HK-2 (cell line): ENCODE data around the gene RAPSN.

Experiments
- DNase-seq: peaks from one replicate; pipeline ENCODE4 v3.0.0-alpha.2; 2018; ENCODE audit not compliant: unreplicated experiment

Gene RAPSN

DNA sequence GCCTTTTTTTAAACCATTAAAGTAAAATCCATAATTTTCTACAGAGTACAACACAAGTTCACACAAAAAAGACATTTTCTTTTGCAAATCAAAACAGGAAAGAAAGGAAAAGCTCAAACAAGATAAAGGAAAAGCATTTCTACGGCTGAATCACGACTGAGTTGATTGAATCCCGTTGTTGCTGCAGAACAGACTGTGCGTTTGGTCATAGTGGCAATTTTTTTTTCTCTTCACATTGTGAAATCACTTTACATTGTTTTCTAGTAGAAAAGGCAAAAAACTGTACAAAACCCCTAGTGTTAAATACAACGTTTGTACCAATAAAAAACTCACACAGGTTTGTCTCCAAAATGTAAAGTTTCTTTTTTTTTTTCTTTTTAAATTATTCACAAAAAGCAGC, 17.3 kb upstream of the RAPSN start:
- DNase-seq: no peak

GRCh38 chr11:47464483-47464882, 15.5 kb upstream of the RAPSN start:
- no peak for DNase-seq

GRCh38 chr11:47461876-47462275, 12.9 kb upstream of the RAPSN start:
- no peak for DNase-seq

GRCh38 chr11:47460571-47461235, 11.8 kb upstream of the RAPSN start:
- no peak for DNase-seq

- peak; percentile 40 for DNase-seq
These were observed 5.3 kb upstream of the RAPSN start for GRCh38 chr11:47454258-47454671.

DNA sequence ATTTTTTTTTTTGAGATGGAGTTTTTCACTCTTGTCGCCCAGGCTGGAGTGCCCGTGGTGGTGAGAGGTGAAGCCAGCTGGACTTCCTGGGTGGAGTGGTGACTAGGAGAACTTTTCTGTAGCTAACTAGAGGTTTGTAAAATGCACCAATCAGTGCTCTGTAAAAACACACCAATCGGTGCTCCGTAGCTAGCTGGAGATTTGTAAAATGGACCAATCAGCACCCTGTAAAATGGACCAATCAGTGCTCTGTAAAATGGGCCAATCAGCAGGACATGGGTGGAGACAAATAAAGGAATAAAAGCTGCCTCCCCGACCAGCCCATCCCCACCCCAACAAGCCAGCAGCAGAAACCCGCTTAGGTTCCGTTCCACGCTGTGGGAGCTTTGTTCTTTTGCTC, 4.4 kb upstream of the RAPSN start:
- DNase-seq: no peak

DNA sequence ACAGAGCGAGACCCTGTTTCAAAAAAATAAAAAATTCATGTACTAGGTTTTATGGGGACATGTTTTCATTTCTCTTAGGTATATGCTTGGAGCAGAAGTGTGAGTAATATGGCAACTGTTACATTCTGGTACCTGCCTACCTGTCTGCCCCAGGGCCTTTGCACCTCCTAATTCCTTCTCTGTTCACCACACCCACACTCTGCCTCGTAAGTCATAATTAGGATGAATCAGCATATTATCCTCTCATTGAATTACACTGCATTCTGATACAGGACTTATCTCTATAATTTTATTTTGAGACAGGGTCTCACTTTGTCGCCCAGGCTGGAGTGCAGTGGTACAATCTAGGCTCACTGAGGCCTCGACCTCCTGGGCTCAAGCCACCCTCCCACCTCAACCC, 3.1 kb upstream of the RAPSN start:
- DNase-seq: no peak

- DNase-seq: no peak
These were observed 2.5 kb upstream of the RAPSN start for GRCh38 chr11:47451436-47451835.

GRCh38 chr11:47449541-47449940, 605 bp upstream of the RAPSN start:
- DNase-seq: no peak

- no peak for DNase-seq
These were observed 1.0 kb downstream of the RAPSN start for GRCh38 chr11:47447906-47448305.

- no peak for DNase-seq
These were observed 2.1 kb downstream of the RAPSN start for GRCh38 chr11:47446833-47447232.

- DNase-seq: no peak
These were observed 3.1 kb downstream of the RAPSN start for GRCh38 chr11:47445840-47446239.

DNA sequence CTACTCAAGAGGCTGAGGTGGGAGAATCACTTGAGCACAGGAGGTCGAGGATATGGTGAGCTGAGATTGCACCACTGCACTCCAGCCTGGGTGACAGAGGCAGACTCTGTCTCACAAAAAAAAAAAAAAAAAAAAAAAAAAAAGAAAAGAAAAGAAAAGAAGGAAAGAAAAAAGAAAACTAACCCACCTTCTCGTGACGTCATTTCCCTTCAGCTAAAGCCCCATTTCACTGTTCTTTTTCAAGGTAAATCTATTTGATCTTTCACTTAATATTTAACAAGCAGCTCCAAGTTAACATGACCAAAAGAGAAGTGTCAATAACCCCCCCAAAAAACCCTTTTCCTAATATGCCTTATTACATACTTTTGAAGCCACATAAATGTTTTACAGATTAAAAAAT, 5.1 kb downstream of the RAPSN start:
- DNase-seq: no peak

- no peak for DNase-seq
These were observed 5.8 kb downstream of the RAPSN start for GRCh38 chr11:47443028-47443700.

GRCh38 chr11:47442514-47442913, 6.4 kb downstream of the RAPSN start:
- no peak for DNase-seq

GRCh38 chr11:47441421-47441820, 7.5 kb downstream of the RAPSN start:
- DNase-seq: no peak

GRCh38 chr11:47440054-47440476, 8.9 kb downstream of the RAPSN start:
- DNase-seq: no peak

DNA sequence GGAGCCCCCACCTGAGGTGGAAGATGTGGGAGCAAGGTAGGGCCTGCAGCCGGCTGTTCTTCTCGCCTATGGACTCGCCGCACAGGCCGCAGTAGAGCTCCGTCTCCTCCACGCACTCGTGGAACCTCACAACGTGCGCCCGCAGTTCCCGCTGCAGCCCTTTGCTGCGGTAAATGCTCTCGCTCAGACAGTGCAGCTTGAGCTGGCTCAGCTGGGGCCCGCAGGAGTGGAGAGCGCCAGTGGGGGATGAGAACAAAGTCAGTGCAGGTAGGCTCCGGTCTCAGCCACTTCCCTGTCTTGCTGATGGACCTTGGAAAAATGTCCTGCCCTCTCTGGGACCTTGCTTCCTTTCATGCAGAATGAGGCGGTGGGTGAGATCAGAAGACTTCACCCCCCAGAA, 10.2 kb downstream of the RAPSN start:
- no peak for DNase-seq

- no peak for DNase-seq
These were observed 11.1 kb downstream of the RAPSN start for GRCh38 chr11:47437746-47438418.

DNA sequence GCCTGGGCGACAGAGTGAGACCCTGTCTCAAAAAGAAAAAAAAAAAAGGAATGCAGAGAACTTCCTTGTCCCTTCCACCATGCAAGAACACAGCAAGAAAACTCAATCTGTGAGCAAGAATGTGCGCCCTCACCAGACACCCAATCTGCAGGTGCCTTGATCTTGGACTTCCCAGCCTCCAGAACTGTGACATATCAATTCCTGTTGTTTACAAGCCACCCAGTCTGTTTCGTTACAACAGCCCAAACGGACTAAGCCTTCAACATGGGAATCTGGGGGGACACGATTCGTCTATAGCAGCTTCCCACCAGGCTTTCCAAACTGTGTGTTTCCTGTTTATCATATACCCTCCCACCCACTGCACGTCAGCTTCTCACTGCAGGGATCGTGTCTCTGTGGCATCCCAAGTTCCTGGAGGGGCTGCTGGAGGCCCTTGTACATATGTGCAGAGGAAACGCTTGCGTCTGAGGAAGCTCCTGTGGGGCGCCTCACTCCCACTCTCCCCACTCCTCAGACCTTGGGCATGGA, 11.7 kb downstream of the RAPSN start:
- no peak for DNase-seq

GRCh38 chr11:47436726-47437125, 12.2 kb downstream of the RAPSN start:
- no peak for DNase-seq

- DNase-seq: no peak
These were observed 13.2 kb downstream of the RAPSN start for GRCh38 chr11:47435687-47436086.
